T-helper 1 cell treated with Interleukin-12 subunit alpha and Interleukin-12 subunit beta and Interleukin-4 antibody, amounts not matched to agents 30 μg/mL and 1 μg/mL, for 36 hours (primary cell): ENCODE results near the gene BACH2.
A peak's percentile ranks its signal among the peaks of the same experiment; 100 is the strongest.
"Not testable (repeated sequence)": the region's sequence is repeated elsewhere in the genome, so short reads cannot be mapped to it uniquely, and the experiment has no call there.

ENCODE experiments used
- H3K27ac Mint-ChIP-seq: one replicate; pipeline ENCODE4 v1.8.0; 2021; ENCODE audit warnings: mild to moderate bottlenecking, mixed read lengths
- H3K27me3 Mint-ChIP-seq: one replicate; pipeline ENCODE4 v1.8.0; 2021; ENCODE audit warnings: low read depth, mixed read lengths
- H3K36me3 Mint-ChIP-seq: one replicate; pipeline ENCODE4 v1.8.0; 2021; ENCODE audit warnings: low read depth, mixed read lengths
- H3K4me1 Mint-ChIP-seq: one replicate; pipeline ENCODE4 v1.8.0; 2021; ENCODE audit warnings: low read depth, mixed read lengths
- H3K4me3 Mint-ChIP-seq: one replicate; pipeline ENCODE4 v1.8.0; 2021; ENCODE audit warnings: mild to moderate bottlenecking, moderate library complexity, mixed read lengths
- H3K9me3 Mint-ChIP-seq: one replicate; pipeline ENCODE4 v1.8.0; 2021; ENCODE audit warnings: mixed read lengths

The BACH2 gene

DNA sequence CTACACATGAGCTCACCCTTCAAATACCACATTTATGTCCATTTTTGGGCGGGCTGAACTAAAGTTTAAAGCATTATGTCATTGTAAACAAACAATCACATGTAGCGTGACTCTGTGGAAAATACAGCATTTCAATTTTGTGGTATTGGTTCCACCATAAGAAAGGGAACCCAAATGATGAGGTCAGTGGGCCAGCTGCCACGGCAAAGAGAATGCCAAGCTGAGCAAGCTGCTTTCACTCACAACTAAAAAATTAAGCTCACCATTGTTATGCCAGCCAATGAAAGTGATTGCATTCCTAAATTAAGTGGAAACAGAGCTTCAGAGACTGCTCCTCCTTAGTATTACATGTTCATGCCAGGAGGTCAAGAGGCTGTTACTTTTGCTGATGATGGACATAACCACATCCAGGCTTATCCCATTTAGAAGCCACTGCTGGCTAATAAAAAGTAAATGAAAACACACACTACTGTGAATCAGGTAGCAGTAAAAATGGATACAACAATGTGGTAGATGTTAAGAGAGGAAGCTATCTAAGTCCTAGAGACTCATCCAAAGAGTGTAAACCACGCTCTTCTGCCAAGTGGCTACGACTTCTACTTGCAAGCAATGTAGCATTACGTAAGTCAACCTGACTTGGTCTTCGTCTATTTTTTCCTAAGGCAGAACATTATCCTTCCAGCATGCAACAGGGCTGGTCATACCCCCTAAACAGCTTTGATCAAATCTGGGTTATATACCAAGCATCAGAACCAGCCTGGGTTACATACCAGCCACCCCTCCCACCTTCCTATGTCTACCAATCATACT is 164.8 kb downstream of the BACH2 start:
- H3K9me3 Mint-ChIP-seq = no peaks in the 10 kb centered on the region
- H3K27ac Mint-ChIP-seq = no peak overlapping the region
- H3K4me1 Mint-ChIP-seq = peaks cover 21% of the 10 kb centered on the region
- no peaks in the 10 kb centered on the region for H3K27me3 Mint-ChIP-seq
- H3K36me3 Mint-ChIP-seq = peaks cover 8% of the 10 kb centered on the region
- H3K4me3 Mint-ChIP-seq = no peak overlapping the region

DNA sequence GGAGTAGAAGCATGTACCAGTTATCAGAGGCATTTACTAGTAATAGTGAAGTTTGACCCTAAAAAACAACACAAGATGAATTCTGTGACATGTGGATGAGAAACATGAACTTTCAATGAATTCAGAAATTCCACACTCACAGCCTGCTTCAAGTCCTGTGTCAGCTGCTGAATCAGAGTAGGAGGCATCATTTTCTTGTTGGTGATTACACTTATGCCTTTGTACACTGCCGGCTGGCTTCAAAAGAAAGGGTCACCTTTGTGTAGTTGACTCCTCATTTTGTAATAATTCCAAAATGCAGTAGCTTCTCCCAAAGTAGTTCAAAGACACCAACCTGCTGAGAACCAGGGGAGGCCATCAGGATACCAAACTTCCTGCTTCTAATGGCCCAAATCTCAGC is 165.5 kb downstream of the BACH2 start:
- Mint-ChIP-seq H3K9me3 (no peaks in the 10 kb centered on the region), H3K27me3 (no peaks in the 10 kb centered on the region), H3K4me3 (no peak overlapping the region), H3K27ac (no peak overlapping the region), H3K36me3 (peaks cover 8% of the 10 kb centered on the region), H3K4me1 (peaks cover 26% of the 10 kb centered on the region)

DNA sequence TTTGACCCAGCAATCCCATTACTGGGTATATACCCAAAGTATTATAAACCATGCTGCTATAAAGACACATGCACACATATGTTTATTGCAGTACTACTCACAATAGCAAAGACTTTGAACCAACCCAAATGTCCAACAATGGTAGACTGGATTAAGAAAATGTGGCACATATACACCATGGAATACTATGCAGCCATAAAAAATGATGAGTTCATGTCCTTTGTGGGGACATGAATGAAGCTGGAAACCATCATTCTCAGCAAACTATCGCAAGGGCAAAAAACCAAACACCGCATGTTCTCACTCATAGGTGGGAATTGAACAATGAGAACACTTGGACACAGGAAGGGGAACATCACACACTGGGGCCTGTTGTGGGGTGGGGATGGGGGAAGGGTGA is 168.0 kb downstream of the BACH2 start:
- not testable (repeated sequence) for H3K4me3 Mint-ChIP-seq, H3K9me3 Mint-ChIP-seq, H3K27ac Mint-ChIP-seq, H3K27me3 Mint-ChIP-seq
- Mint-ChIP-seq H3K4me1 (peaks cover 28% of the 10 kb centered on the region), H3K36me3 (peaks cover 11% of the 10 kb centered on the region)

DNA sequence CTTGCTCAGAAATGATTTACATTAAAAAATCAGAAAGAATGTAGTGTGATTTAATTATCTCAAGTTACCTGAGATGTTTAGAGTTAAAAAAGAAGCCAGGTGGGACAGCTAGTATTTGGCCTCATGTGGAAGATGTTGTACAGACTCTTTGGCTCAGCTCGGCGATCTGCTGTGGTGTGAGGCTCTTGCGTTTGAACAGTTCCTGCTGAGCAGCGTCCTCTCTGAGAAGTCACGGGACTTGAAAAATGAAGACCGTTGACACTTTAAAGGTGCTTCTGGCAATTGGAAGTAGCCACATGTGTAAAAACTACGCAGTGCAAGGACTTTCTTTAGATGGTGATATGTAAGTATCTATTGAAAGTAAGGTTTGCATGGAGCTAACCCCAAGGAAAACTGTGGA is 169.0 kb downstream of the BACH2 start:
- Mint-ChIP-seq H3K36me3 (peaks cover 9% of the 10 kb centered on the region), H3K4me1 (peaks cover 31% of the 10 kb centered on the region)

DNA sequence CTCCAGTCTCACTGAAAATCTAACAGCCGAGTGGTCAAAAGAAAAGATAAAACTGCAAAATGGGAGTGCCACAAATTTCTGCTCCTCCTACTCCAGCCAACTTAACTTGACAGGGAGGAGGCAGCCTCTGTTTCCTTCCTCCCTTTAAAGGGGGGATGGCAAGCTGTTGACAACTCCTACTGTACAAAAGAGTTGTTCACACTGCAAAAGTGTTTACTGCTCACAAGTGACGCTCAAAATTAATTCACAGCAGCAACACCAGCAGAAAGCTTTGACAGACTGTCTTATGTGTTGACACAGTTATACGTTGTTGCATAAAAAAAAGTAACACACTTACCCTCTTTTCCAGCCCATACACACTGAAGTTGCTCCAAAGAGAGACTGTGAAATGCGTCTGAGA is 169.8 kb downstream of the BACH2 start:
- Mint-ChIP-seq H3K4me3 (peak overlapping the region; percentile 21), H3K27ac (peak overlapping the region; percentile 12), H3K36me3 (peaks cover 12% of the 10 kb centered on the region), H3K4me1 (peaks cover 33% of the 10 kb centered on the region), H3K27me3 (no peaks in the 10 kb centered on the region), H3K9me3 (no peaks in the 10 kb centered on the region)

More for the DNA sequence above, 169.0 kb downstream of the BACH2 start:
- Mint-ChIP-seq H3K4me3 (no peak overlapping the region), H3K27ac (no peak overlapping the region), H3K27me3 (no peaks in the 10 kb centered on the region), H3K9me3 (no peaks in the 10 kb centered on the region)

DNA sequence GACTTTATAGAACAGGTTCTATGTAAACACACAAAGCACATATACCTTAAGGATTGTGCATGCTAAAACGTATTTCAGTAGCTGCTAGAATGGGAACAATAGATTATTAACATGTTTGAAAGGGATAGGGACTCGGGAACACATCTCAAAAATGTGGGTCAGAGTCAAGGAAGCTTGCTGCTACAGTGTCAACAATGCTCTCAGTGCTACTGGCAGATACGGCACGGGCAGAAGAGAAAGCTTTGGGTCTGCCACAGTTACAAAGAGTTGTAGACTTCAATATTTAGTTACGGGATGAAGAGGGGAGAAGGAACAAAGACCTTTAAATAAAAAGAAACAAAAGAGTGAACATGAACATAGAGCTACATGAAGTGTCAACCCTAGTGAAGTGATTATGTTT is 170.5 kb downstream of the BACH2 start:
- Mint-ChIP-seq H3K27me3 (no peaks in the 10 kb centered on the region), H3K27ac (no peak overlapping the region), H3K4me3 (peak overlapping the region; percentile 8), H3K9me3 (no peaks in the 10 kb centered on the region), H3K4me1 (peaks cover 34% of the 10 kb centered on the region), H3K36me3 (peaks cover 12% of the 10 kb centered on the region)

DNA sequence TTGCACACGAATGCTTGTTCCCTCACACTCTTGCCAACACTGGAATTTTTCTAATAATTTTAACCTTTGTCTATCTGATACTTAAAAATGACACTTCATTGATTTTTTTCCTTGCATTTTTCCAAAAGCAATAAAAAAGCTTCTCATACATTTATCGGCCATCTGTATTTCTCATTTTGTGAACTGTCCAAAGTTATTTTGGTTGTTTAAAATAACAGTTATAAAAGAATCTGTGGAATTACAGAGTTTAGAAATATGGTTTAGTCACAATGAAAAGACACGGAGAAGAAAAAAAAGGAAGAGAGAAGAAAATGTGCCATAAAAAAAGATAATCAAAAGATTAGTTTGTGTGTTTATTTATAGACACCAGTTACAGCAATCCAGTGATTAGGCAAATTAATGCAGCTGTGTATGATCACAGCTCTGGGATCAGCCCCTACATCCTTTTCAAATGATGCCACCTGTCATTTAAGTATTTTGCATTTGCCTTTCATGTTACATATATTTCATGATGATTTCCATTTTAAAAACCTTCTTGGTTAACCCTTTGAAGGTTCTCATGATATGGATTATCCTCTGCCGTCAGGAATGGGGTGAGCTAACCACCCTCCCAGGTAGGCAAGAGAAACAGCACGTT is 171.7 kb downstream of the BACH2 start:
- H3K9me3 Mint-ChIP-seq = no peaks in the 10 kb centered on the region
- H3K4me1 Mint-ChIP-seq = peaks cover 33% of the 10 kb centered on the region

DNA sequence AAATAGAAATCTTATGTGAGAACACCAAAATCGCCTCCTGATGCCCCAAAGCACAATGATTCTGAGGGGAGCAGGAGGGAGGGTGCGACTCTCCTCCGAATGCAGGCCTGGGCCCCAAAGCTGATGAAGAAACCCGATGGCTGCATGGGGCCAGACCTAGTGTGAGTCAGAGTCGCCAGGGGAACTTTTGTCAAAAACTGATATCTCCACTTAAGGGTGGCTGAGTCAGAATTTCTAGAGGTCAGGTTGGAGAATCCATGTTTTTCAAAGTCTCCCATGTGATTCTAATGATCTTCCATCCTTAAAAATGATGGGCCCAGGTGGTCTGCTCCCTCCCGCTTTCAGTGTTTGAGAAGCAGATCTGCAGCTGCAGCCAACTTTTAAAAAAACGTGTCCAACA is 172.8 kb downstream of the BACH2 start:
- Mint-ChIP-seq H3K9me3 (no peaks in the 10 kb centered on the region), H3K4me1 (peaks cover 33% of the 10 kb centered on the region), H3K36me3 (peaks cover 10% of the 10 kb centered on the region), H3K27me3 (no peaks in the 10 kb centered on the region), H3K27ac (no peak overlapping the region), H3K4me3 (no peak overlapping the region)

More for the DNA sequence above, 171.7 kb downstream of the BACH2 start:
- Mint-ChIP-seq H3K27me3 (no peaks in the 10 kb centered on the region), H3K4me3 (no peak overlapping the region), H3K36me3 (peaks cover 10% of the 10 kb centered on the region), H3K27ac (no peak overlapping the region)

DNA sequence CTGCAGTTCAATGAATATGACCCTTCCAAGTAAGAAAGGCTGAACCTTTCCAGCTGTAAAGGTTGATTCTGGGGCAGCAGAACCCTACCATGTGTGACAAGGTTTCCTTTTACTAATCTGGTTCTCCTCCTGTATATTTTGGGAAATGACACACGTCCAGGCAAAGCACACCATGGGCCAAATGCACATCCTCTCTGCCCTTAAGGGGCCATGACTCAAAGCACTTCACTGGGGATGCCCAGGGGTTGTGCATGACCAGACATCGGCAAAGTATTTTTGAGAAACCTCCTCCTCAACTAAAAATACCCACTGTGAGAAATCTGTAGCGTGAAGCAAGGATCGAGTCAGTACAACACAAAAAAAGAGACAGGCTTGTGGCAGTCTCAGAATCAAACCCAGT is 174.7 kb downstream of the BACH2 start:
- no peak overlapping the region for H3K4me3 Mint-ChIP-seq
- H3K27me3 Mint-ChIP-seq = no peaks in the 10 kb centered on the region
- H3K27ac Mint-ChIP-seq = peak overlapping the region; percentile 28
- H3K9me3 Mint-ChIP-seq = peaks cover 5% of the 10 kb centered on the region
- peaks cover 22% of the 10 kb centered on the region for H3K4me1 Mint-ChIP-seq
- peaks cover 9% of the 10 kb centered on the region for H3K36me3 Mint-ChIP-seq

DNA sequence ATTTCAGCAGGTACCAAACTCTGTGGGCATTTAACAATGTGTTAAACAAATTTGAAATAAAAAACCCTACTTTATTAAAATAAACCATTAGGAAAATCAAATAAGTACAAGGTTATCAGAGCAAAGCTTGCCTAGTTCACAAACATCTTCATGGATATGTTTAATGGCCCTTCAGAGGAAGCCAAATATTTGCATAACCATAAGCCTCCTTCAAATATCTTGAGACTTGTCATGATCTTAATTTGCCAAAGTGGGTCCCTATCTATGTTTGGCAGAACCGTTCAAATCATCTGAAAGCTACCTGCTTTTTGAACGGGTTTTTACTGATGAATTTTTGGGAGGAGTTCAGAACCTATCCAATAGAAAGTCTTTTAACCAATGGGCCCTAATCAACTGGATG is 176.3 kb downstream of the BACH2 start:
- H3K27ac Mint-ChIP-seq = no peak overlapping the region
- no peaks in the 10 kb centered on the region for H3K27me3 Mint-ChIP-seq
- peaks cover 21% of the 10 kb centered on the region for H3K9me3 Mint-ChIP-seq
- H3K36me3 Mint-ChIP-seq = peaks cover 18% of the 10 kb centered on the region
- H3K4me1 Mint-ChIP-seq = peaks cover 10% of the 10 kb centered on the region
- no peak overlapping the region for H3K4me3 Mint-ChIP-seq

DNA sequence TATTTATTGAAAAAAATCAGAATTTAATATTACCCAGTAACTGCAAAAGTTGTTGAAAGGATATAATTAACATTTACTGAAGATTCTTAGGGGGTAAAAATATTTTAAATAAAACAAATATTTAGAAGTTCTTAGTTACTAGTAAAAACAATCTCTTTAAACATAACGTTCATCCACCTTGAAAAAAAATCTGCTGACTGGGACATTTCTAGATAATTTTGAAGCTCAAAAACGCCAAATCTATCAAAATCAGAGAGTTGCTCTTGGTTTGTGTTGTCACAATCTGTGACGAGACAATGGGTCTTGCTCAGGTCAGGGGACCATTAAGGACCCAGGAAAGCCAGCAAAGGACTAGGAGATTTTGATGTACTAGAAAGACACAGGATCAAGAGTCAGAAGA is 177.0 kb downstream of the BACH2 start:
- peaks cover 27% of the 10 kb centered on the region for H3K9me3 Mint-ChIP-seq
- no peak overlapping the region for H3K27ac Mint-ChIP-seq
- no peaks in the 10 kb centered on the region for H3K27me3 Mint-ChIP-seq
- H3K4me3 Mint-ChIP-seq = no peak overlapping the region
- H3K36me3 Mint-ChIP-seq = peaks cover 23% of the 10 kb centered on the region
- H3K4me1 Mint-ChIP-seq = peaks cover 10% of the 10 kb centered on the region

DNA sequence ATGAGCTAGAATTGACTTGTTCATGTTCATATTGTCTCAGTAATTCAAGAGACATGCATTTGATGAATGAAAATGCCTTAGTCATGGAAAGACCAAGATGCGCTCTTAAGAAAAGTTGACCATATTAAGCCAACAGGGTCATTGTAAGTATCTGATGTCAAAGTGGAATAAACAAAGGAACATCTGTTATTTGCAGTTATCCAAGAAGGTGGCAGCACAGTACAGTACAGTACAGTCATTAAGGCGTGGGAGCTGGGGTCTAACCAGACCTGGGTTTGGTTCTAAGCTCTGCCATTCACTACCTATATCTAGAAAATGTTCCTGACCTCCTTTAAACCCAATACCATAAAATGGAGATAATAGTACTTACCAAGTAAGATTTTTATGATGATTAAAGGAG is 178.1 kb downstream of the BACH2 start:
- peaks cover 38% of the 10 kb centered on the region for H3K9me3 Mint-ChIP-seq
- no peak overlapping the region for H3K27ac Mint-ChIP-seq
- H3K4me1 Mint-ChIP-seq = peaks cover 10% of the 10 kb centered on the region
- no peaks in the 10 kb centered on the region for H3K27me3 Mint-ChIP-seq
- H3K4me3 Mint-ChIP-seq = no peak overlapping the region
- H3K36me3 Mint-ChIP-seq = peaks cover 29% of the 10 kb centered on the region

DNA sequence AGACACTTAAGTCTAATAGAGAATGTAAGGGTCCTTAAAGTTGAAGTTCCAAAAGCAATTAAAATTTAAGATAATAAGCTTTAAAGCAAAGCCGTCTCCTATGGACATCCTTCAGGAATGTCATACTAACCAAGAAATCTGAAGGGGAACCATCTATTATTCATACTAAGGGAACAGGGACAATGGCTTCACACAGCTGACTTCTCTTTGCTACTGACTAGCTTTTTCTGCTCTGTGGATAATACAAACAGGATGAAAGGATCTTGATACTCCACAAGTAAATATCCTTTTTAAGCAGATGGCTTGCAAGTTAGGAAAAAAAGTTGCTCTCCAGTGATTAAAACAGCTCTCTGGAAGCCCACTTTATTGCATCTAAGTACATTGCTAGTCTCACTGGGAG is 178.6 kb downstream of the BACH2 start:
- H3K27me3 Mint-ChIP-seq = no peaks in the 10 kb centered on the region
- peaks cover 10% of the 10 kb centered on the region for H3K4me1 Mint-ChIP-seq
- peaks cover 43% of the 10 kb centered on the region for H3K9me3 Mint-ChIP-seq
- peaks cover 33% of the 10 kb centered on the region for H3K36me3 Mint-ChIP-seq
- H3K4me3 Mint-ChIP-seq = no peak overlapping the region
- no peak overlapping the region for H3K27ac Mint-ChIP-seq

DNA sequence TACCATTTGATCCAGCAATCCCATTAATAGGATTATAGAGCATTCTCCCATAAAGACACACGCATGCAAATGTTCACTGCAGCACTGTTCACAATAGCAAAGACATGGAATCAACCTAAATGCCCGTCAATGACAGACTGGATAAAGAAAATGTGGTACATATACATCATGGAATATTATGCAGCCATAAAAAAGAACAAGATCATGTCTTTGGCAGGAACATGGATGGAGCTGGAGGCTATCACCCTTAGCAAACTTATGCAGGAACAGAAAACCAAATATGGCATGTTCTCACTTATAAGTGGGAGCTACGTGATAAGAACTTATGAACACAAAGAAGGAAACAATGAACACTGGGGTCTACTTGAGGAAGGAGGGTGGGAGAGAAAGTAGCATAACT is 180.5 kb downstream of the BACH2 start:
- Mint-ChIP-seq H3K36me3 (peaks cover 47% of the 10 kb centered on the region), H3K27me3 (peaks cover 12% of the 10 kb centered on the region), H3K9me3 (peaks cover 54% of the 10 kb centered on the region), H3K4me1 (peaks cover 10% of the 10 kb centered on the region)
- not testable (repeated sequence) for H3K27ac Mint-ChIP-seq, H3K4me3 Mint-ChIP-seq

DNA sequence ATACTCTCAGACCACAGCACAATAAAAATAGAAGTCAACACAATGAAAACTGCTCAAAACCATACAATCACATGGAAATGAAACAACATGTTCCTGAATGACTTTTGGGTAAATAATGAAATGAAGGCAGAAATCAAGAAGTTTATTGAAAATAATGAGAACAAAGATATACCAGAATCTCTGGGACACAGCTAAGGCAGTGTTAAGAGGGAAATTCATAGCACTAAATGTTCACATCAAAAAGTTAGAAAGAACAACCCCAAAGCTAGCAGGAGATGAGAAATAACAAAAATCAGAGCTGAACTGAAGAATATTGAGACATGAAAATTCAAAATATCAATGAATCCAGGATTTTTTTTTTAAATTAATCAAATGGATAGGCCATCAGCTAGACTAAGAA is 183.3 kb downstream of the BACH2 start:
- Mint-ChIP-seq H3K27me3 (peaks cover 23% of the 10 kb centered on the region), H3K4me3 (no peak overlapping the region), H3K4me1 (peaks cover 31% of the 10 kb centered on the region), H3K36me3 (peaks cover 53% of the 10 kb centered on the region), H3K9me3 (peaks cover 54% of the 10 kb centered on the region), H3K27ac (no peak overlapping the region)
